ENCODE results near the gene ILKAP. TPM values are rescaled to one million over a fixed set of nuclear protein-coding genes. Genes with fewer than 3 reads are reported as not detected.

Gene ILKAP
- total RNA-seq, 1 experiment from 2014 or later: 41.5 TPM

GRCh38 chr2:238167344-238167715 is 36.2 kb downstream of the ILKAP start:
- no peak overlapping the region for H2AK5ac ChIP-seq (ENCODE audit: insufficient read length, low read length)
- H4K91ac ChIP-seq (ENCODE audit: insufficient read length, low read depth, low read length): no peak overlapping the region
- peaks cover 13% of the 10 kb centered on the region; the same call in 1 of the 2 replicates for H3K27me3 ChIP-seq (ENCODE audit: insufficient read depth, low read length)
- WGBS (ENCODE audit: extremely low coverage, insufficient read length, low lambda C conversion rate): no CpG with 5 or more reads among the region's 7 CpGs
- no peak overlapping the region for H2BK15ac ChIP-seq (ENCODE audit: low read depth, low read length)
- peak overlapping the region in 1 of 3 experiments; percentile 64; a peak in 2 of 7 replicates for H3K27ac Mint-ChIP-seq
- H2BK5ac ChIP-seq (ENCODE audit: insufficient read length, low read length): no peak overlapping the region
- no peak overlapping the region for H3K14ac ChIP-seq (ENCODE audit: insufficient read depth, low read length)
- no peaks in the 10 kb centered on the region for H3K23me2 ChIP-seq (ENCODE audit: insufficient read length, low read depth, low read length, poor library complexity, severe bottlenecking)
- H2AFZ ChIP-seq (ENCODE audit: low read length): no peak overlapping the region
- H2BK120ac ChIP-seq (ENCODE audit: low read depth, low read length, poor library complexity, severe bottlenecking): no peak overlapping the region
- H3K4ac ChIP-seq (ENCODE audit: low read depth, low read length): no peak overlapping the region
- no peaks in the 10 kb centered on the region for H3K79me1 ChIP-seq (ENCODE audit: insufficient read depth, low read depth, low read length, poor library complexity, severe bottlenecking)
- H3K4me3 Mint-ChIP-seq: no peak overlapping the region
- no peak for DNase-seq
- no peak overlapping the region for H4K8ac ChIP-seq (replicated peaks; ENCODE audit: insufficient read length, low read depth, low read length)
- H3K79me2 ChIP-seq (ENCODE audit: insufficient read depth, low read length): no peaks in the 10 kb centered on the region
- peaks cover 9 to 29% (median 21%) of the 10 kb centered on the region in 3 experiments for H3K36me3 Mint-ChIP-seq (ENCODE audit: insufficient read depth in 1 of 3, low read depth in 3 of 3)
- TF ChIP-seq, protein P1, sequence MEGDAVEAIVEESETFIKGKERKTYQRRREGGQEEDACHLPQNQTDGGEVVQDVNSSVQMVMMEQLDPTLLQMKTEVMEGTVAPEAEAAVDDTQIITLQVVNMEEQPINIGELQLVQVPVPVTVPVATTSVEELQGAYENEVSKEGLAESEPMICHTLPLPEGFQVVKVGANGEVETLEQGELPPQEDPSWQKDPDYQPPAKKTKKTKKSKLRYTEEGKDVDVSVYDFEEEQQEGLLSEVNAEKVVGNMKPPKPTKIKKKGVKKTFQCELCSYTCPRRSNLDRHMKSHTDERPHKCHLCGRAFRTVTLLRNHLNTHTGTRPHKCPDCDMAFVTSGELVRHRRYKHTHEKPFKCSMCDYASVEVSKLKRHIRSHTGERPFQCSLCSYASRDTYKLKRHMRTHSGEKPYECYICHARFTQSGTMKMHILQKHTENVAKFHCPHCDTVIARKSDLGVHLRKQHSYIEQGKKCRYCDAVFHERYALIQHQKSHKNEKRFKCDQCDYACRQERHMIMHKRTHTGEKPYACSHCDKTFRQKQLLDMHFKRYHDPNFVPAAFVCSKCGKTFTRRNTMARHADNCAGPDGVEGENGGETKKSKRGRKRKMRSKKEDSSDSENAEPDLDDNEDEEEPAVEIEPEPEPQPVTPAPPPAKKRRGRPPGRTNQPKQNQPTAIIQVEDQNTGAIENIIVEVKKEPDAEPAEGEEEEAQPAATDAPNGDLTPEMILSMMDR (conservative IDR thresholded peaks at IDR 0.05): no peak
- H3K4me1 Mint-ChIP-seq: 0 out of 4 replicates have a peak, but pooled peaks cover 0 to 2% of the 10 kb centered on the region in 2 experiments
- no peaks in the 10 kb centered on the region for H3K4me1 ChIP-seq (ENCODE audit: insufficient read depth, low read length)
- H3K23ac ChIP-seq (ENCODE audit: insufficient read length, low read depth, low read length): no peak overlapping the region
- no peaks in the 10 kb centered on the region for H4K20me1 ChIP-seq (ENCODE audit: control insufficient read depth, insufficient read depth, insufficient read length)
- H4K5ac ChIP-seq (ENCODE audit: insufficient read length, low read depth, low read length): no peak overlapping the region
- H3K27ac ChIP-seq (ENCODE audit: insufficient read length, low read depth, low read length): no peak overlapping the region
- H3K9ac ChIP-seq (ENCODE audit: extremely low read depth, insufficient read length, low read length): no peak overlapping the region
- H3K4me2 ChIP-seq (ENCODE audit: insufficient read depth, insufficient read length, low read length): no peak overlapping the region
- no peak overlapping the region for H2BK12ac ChIP-seq (ENCODE audit: insufficient read length, low read depth, low read length)
- no peaks in the 10 kb centered on the region for H3K9me3 ChIP-seq (ENCODE audit: control insufficient read depth, low read depth, low read length)
- no peak overlapping the region for H2BK20ac ChIP-seq (ENCODE audit: low read depth, low read length, poor library complexity, severe bottlenecking)
- peaks cover 31% of the 10 kb centered on the region for H3K27me3 Mint-ChIP-seq (ENCODE audit: low read depth)
- no peak overlapping the region for H3K18ac ChIP-seq (ENCODE audit: insufficient read length, low read depth, low read length)
- H3K56ac ChIP-seq (ENCODE audit: insufficient read length, low read depth, low read length): no peak overlapping the region
- no peak overlapping the region for H3T11ph ChIP-seq (ENCODE audit: low read length)
- peaks cover 0 to 4% of the 10 kb centered on the region in 2 experiments; a peak in 1 of 5 replicates for H3K9me3 Mint-ChIP-seq

Data from H9 (cell line).